GM18951 (cell line): Measurements from ENCODE around the gene FJX1.

Experiments used
- POLR2A ChIP-seq: IDR thresholded peaks from 4 replicates; pipeline ENCODE4 v1.6.1; 2011; ENCODE audit warnings: mild to moderate bottlenecking; ENCODE audit not compliant: insufficient read length, insufficient read depth; ENCODE audit errors: extremely low read depth
- in situ Hi-C: fragments of 300-500 bp; cut with MboI; formaldehyde crosslinking; loops from one replicate; pipeline ENCODE4 v1.12.0; 2022; ENCODE audit warnings: low sequenced_read_pairs, mixed read lengths, inconsistent platforms; ENCODE audit not compliant: unreplicated experiment

Gene FJX1

DNA sequence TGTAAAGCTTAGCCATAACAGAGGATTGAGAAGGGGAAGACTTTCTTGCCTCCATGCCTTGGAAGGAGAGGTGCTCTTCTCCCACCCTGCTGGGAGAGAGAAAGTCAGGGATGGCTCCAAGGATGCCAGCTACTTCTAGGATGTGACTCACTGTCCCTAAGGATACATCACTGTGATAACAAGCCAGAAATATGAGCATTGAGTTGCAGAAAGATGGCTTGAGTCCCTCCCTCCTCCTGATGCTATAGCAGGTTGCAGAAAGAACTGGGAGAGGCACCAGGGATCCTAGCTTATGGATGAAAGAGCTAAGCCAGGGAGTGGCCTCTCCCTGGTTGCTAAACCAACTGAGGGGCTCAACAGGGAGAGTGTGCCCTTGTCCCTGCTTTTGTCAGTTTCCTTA, 27.8 kb upstream of the FJX1 start:
- in situ Hi-C loops, result no loop called here
- TF ChIP-seq POLR2A, result no peak

DNA sequence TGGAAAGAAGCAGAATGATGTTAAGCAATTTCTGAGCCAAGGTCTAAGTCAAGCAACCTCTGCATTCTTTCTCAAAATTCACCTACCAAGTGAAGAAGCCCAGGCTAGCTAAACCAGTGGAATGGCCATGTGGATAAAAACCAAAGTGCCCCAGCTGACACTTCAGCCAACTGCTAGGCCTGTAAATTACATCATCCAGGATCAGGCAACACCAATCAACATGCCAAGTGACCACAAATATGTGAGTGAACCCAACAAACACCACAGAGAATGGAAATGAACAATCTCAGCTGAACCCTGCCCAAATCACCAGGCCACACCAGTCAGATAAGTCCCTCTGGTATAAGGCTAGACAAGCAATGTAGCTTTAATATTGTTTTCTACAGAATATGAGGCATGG, 25.1 kb upstream of the FJX1 start:
- no peak for TF ChIP-seq POLR2A
- in situ Hi-C loops, result no loop called here

DNA sequence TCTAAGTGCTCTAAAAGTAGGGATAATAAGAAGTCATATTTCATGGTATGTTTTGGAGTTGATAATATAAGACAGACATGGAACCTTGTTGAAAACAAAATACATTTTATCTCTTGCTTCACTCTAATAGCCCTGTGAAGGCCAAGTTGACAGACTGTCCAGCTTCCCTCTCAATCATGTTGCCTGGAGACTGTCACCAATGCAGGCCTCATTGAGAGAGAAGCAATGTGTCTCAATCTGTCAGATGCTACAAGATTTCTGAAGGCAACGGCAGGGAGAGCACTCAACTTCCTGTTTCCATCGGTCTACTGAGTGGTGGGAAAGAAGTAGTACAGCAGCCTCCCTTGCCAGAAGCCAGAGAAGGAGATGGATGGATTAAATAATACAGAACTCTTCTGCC, 23.6 kb upstream of the FJX1 start:
- in situ Hi-C loops, result no loop called here
- TF ChIP-seq POLR2A, result no peak

DNA sequence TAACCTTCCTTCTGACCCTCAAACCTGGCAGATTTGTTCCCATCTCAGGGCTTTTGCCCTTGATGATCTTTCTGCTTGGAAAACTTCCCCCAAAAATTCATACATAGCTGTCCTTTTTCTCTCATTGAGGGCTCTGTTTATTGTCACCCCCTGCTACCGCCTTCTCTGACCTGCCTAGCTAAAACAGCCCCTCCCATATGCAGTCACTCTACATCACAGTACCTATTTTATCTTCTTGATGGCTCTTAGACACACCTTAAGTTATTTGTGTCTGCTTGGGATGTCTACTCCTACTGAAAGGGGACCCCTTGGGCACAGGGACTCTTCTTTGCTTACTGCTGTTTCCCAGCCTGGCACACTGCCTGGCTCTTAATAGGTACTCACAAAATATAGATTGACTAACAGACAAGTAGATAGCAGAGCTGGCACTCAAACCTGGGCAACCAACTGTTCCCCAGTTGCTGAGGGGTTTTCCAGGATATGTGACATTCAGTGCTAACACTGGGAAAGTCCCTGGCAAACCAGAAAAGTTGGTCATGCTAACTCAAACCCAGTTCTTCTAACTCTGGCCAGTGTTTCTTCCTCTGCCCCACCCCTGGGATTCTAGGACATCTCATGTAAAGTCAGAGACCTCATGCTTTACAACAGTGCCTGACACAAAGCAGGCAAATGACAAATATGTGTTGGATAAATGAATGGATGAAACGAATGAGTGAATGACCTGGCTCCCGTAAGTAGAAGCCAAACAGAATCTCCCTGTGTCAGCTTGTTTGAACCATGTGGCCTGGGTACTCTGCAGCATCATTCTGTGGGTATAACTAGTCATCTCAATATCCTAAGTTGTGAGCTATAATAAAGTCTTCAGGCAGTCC, 19.8 kb upstream of the FJX1 start:
- no peak for TF ChIP-seq POLR2A

GRCh38 chr11:35600331-35600838, 17.9 kb upstream of the FJX1 start:
- no peak for TF ChIP-seq POLR2A

More for the DNA sequence above, 19.8 kb upstream of the FJX1 start:
- in situ Hi-C loops, result no loop called here

GRCh38 chr11:35602160-35602793, 16.0 kb upstream of the FJX1 start:
- in situ Hi-C loops, result loop anchor here (25.0 kb wide), 2 partner anchors 210 to 460 kb away; no protein-coding TSS in a partner anchor
- TF ChIP-seq POLR2A, result no peak

More at GRCh38 chr11:35600331-35600838, 17.9 kb upstream of the FJX1 start:
- in situ Hi-C loops, result loop anchor here (25.0 kb wide), 2 partner anchors 212 to 462 kb away; no protein-coding TSS in a partner anchor

DNA sequence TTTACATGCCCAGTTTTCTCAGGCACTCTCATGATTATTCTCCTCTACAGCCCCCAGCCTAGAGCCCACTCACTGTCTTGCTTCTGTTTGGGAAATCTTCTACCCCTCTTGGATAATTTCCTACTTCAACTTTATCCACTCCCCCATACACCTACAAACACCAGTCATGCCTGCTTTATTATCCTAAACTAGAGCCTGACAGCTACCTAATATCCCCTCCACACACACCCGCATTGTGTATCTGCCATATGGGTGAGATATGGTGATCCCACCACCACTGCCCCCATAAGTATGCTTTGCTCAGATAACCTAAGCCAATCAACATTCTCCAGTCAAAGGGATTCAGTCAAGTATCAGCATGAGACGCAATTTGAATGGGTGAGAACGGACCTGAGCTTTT, 15.3 kb upstream of the FJX1 start:
- in situ Hi-C loops, result loop anchor here (25.0 kb wide), 2 partner anchors 209 to 459 kb away; no protein-coding TSS in a partner anchor
- no peak for TF ChIP-seq POLR2A

DNA sequence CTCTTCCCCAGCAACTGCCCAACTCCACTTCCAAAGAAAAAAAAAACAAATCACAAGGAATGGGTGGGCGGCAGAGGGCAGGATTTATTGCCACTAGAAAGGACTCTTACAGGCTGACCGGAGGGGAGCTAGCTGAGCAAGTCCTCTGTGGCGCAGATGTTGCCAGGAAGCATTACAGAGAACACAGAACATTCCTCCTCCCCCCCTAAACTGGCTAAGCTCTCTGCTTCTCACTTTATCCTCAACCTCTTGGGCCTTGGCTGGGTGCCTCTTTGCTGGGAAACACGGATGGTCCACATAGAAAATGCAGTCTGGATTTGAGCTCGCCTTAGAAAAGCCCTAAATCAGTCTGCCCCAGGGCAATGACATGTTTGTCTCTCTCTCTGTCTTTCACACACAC, 12.6 kb upstream of the FJX1 start:
- no peak for TF ChIP-seq POLR2A
- in situ Hi-C loops, result loop anchor here (25.0 kb wide), 2 partner anchors 207 to 457 kb away; no protein-coding TSS in a partner anchor

- TF ChIP-seq POLR2A, result no peak
- in situ Hi-C loops, result loop anchor here (25.0 kb wide), 2 partner anchors 206 to 456 kb away; no protein-coding TSS in a partner anchor
Measured at GRCh38 chr11:35606206-35606605, 12.1 kb upstream of the FJX1 start.

DNA sequence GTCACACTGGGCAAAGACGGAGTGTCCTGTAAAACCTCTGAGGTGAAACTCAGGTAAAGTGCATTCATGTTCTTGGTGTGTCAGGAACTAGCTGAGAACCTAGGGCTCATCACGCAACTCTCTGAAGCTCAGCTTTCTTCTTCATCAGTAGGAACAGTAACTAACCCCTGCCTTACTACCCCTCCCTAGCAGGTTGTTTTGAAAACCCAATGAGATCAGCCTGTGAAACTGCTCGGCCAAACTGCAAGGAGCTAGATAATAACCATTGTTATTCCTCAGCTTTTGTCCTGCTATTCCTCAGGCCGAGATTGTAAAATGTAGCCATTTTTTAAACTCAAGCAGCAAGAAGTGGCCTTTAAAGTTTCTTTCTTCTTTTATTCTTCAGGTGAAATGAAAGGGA, 9.8 kb upstream of the FJX1 start:
- in situ Hi-C loops, result loop anchor here (25.0 kb wide), 2 partner anchors 204 to 454 kb away; no protein-coding TSS in a partner anchor
- no peak for TF ChIP-seq POLR2A

- TF ChIP-seq POLR2A, result no peak
- in situ Hi-C loops, result loop anchor here (10.0 to 25.0 kb wide), 3 partner anchors 203 to 655 kb away; no protein-coding TSS in a partner anchor
Measured at GRCh38 chr11:35609656-35610055, 8.6 kb upstream of the FJX1 start.

DNA sequence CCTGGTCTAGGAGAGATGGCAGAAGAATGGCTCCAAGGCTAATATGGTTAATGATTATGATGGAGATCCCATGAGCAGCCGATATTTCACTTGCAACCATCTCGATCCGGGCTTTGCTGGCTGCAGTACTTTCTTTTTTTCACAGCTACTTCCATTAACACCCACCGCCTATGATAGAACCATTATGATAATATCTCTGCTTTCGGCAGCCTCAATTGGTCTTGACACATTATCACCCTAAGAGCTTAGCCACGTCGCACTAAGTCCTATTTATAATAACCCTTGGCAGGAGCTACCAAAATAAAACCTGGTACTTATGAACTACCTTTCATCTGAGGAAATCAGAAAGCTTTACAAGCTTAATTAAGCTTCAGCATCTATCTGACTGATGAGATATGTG, 7.6 kb upstream of the FJX1 start:
- in situ Hi-C loops, result loop anchor here (10.0 to 25.0 kb wide), 3 partner anchors 202 to 654 kb away; no protein-coding TSS in a partner anchor
- no peak for TF ChIP-seq POLR2A

DNA sequence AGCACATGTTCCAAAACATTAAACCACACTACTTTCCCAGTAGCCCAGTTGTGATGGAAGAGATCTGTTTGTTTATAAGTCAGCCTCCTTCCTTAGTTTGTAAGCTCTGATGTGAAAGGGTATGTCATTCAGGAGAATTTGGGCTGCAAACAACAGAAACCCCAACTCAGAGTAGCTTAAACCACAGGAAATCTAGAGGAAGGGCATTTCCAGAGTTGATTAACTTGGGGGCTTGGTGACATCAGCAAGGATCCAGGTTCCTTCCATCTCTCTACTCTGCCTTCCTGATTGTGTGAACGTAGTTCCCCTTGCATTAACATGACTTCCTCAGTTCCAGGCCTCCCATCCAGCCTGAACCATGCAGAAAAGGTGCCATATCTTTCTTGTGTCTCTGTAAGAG, 6.5 kb upstream of the FJX1 start:
- in situ Hi-C loops, result loop anchor here (10.0 to 25.0 kb wide), 3 partner anchors 201 to 653 kb away; no protein-coding TSS in a partner anchor
- no peak for TF ChIP-seq POLR2A
